ENCODE data around the gene TMEM175.
A peak's percentile ranks its signal among the peaks of the same experiment; 100 is the strongest.

TMEM175 gene

DNA sequence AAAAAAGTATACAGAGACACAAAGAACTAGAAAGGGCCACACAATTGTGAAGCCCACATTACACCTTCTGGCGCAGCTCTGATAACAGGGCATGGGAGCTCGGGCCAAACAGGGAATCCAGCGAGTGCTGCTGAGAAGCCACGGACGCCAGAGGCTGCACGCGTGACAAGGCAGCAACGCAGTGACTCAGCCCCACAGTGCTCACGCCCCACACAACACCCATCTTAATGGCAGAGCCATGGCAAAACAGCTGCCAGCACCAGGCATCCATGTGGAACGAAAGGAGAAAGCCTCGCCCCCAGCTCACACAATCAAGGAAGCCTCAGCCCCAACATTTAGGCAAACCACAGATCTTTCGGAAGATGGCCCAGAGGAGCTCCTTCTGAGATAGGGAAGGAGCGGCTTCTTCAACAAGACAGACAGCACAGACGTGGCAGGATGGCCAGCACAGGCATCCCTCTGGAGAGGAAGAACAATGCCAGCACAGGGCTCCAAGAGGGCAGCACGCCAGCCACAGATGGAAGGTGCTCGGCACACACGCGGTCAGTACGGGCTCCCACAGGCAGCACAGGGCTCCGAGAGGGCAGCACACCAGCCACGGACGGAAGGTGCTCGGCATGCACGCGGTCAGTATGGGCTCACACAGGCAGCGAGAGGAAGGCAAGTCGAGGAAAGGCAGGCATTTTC lies 33.2 kb upstream of the TMEM175 start:
- DNase-seq (ENCODE audit: low read depth) = no peak

DNA sequence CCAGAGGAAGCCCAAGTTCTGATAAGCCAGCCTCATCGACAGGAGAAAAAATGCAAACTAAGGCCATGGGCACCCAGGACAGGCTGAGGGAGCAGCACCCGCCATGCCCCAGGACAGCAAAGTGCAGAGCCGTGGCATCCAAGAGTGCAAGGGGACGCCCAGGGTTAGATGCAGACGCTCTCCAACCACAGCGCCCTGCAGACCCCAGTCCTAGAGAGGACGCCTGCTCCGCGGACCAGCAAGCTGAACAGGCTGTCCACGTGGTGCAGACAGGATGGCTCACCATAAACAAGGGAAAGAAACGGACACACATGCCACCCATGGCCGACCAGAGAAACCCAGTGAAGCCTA lies 32.7 kb upstream of the TMEM175 start:
- DNase-seq (ENCODE audit: low read depth) = no peak

DNA sequence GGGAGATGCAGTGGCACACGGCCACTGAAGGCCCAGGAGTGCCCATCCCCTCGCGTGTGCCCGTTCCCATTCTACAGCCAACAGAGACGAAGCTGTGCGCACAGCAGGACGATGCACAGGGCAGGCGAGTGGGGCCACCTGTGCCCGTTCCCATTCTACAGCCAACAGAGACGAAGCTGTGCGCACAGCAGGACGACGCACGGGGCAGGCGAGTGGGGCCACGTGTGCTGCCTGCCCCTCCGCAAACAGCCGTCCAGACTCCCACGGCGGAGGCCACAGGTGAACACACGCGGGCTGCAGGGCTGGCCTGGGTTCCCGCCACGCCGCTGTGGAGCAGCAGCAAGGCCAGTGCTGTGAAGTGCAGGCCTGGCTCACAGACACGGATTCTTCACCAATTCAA lies 32.2 kb upstream of the TMEM175 start:
- DNase-seq (ENCODE audit: low read depth) = no peak

DNA sequence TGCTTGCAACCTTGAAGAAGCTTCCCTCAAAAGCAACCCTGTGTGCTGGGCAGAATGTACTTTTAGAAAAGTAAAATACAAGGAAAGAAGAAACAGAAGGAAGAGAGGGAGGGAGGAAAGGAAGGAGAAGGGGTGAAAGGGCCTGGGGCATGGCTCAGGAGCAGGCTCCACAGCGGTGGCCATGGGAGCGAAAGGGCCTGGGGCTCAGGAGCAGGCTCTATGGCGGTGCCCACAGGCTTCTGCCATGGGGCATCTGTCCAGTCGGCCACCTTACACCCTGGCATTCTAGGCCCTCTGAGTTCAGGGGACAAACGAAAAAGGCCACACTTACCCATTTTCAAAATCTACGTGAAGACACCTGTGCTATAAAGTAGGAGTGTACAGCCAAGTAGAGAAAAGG lies 31.5 kb upstream of the TMEM175 start:
- no peak for DNase-seq (ENCODE audit: low read depth)

DNA sequence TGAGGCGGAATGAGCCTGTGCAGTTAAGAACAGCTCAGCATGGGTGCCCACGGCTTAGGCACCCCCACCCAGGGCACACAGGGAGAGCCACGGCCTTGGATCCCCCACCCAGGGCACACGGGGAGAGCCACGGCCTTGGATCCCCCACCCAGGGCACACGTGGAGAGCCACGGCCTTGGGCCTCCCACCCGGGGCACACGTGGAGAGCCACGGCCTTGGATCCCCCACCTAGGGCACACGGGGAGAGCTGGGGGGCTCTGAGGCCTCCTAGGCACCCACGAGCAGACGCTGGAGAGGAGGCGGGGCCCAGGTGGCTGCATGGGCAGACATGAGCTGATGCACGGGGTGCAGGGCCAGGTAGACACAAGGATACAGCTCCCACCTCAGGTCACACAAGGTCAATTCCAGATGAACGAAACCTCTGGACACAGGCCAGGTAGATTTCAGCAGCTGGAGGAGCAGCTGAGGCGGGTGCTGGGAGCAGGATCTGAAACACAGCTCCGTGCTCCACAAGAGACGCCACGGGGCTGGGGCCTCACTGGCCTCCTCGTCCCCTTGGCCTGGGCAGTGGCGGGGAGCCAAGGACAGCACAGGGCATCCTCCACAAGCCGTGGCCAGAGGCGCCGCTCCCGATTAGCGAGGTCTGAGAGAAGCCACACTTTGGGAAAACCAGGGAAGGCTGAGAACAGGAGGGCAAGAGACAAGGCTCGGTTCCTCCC lies 30.9 kb upstream of the TMEM175 start:
- DNase-seq (ENCODE audit: low read depth) = no peak

DNA sequence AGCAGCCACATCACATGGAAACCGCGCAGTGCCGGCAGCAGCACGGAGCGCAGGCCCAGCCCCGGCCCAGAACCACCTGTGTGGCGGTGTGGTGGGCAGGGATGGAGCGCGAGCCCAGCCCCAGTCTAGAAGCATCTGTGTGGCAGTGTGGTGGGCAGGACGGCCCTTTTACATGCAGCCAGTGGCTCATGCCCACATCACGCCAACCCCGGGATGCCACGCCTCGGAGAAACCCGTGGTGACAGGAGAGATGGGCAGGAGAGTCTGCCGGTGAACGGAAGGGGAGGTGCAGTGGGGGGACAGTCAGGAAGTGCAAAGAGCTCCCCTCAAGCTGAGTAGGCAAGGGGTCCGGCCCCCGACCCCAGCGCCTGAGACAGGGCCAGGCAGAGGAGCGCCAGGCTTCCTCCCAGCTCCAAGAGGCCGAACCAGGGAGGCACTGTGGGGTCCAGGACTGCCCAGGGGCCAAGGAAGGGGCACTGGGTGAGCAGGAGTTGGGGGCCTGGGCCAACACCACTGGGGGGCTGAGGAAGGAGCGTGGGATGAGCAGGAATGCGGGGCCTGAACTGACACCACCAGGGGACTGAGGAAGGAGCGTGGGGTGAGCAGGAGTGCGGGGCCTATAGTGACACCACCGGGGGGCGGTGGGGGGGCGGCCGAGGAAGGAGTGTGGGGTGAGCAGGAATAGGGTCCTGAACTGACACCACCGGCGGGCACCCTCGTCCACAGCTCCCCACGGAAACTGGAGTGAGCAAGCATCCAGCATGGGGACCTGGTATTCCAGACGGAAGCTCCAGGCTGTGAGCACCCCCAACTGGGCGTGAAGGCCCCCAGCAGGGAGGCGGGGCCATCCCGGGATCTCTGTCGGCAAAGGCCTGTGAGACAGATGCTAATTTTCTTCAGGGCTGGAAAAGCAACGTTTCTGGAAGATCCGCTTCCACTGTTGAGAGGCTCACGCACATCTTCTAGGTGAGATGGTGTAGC lies 28.9 kb upstream of the TMEM175 start:
- DNase-seq (ENCODE audit: low read depth) = no peak

DNA sequence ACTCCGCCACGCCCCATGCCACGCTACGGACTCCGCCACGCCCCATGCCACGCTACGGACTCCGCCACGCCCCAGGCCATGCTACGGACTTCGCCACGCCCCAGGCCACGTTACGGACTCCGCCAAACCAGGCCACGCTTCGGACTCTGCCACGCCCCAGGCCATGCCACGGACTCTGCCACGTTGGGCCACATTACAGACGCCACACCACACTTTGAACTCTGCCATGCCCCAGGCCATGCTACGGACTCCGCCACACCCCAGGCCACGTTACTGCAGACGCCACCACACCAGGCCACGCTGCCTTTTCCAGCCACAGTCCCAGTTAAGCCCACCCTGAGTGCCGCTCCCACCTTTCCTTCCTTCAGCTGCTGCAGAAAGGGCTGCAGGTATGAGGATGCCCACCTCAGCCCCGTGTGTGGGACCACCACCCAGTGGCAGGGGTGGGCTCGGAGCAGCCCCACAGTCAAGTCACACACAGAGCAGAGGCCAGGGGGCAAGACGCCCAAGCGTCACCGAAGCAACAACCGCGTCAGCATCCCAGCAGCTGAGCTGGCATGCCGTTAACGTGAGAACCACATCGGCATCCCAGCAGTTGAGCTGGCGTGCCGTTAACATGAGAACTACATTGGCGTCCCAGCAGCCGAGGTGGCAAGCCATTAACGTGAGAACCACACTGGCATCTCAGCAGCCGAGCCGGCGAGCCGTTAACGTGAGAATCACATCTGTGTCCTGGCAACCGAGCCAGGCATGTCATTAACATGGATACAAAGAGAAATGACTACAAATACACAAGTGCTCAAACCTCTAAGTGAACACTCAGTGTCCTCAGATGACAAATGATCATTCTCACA lies 26.5 kb upstream of the TMEM175 start:
- DNase-seq (ENCODE audit: low read depth) = no peak

DNA sequence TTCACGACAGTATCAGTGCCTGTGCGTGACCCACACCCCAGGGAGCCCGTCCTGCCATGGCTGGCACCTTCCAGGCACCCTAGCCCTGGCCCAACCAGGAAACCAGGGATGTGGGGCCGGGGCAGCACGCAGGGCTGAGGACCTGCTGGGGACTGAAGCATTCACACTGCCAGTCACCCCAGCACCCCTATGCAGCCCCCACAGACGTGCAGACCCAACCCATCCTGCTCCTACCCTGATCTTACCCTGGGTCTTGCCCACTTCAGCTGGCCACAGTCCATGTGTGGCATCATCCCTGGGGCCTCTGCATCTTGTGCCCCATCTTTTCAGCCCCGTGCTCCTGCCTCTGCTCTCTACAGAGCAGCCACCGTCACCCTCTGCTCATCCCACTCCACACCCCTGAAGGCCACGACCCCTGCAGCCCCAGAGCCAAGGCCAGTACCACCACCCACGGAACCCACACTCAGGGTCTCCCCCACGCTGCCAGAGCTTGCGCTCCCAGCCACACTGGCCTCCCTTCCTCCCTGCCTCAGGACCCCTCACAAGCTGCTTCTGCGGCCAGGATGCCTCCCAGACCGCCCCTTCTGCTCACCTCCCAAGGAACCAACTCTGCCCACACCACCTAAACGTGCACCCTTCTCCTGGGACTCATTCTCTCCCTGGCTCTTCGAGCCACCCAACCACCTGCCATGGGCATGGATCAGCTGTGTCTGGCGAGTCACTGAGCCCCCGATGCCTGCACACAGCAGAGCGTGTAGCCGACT lies 25.7 kb upstream of the TMEM175 start:
- DNase-seq (ENCODE audit: low read depth) = no peak

DNA sequence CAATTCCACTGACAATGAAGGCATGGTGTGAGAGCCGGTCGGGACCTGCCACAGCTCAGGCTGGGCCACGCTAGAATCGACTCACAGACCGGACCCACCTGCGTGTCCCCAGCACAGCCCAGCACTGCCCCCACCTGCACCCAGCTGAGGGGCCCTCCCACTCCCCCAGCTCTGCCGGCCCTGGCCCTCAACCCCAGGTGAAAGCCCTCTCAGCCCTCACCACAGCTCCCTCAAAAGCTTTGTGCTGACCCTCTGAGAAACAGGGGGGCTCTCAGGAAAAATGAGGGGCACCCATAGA lies 25.2 kb upstream of the TMEM175 start:
- no peak for DNase-seq (ENCODE audit: low read depth)

DNA sequence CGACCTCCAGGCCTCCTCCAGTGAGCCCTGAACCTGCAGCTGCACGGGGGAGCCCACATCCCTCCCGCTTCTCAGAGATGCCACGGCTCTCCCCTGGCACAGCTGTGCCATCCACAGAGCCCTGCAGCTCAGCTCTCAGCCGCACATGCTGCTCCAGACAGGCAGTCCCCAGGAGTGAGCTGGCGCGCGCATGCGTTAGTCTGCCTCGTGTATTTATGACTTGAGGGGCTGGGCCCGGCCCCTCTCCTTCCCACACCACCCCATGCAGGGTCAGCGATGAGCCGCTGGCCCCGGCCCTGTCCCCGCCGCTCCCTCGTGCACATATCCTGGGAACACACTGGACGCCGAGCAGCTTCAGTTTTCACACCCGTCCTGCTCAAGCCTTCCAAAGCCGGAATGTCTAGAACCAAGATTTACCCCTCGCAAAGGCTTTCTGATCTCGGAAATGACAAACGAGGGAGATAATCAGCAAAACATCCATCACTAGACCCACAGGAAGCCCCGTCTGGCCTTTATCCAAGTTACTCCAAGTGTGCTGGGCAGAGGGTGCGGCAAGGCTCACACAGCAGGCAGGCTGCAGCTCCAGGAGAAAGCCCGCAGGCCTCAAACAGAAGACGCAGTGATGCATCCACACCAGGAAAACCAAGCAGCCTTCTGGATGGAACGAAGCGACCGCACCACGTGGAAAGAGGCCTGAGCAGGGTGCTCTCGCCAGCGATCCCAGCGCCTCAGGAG lies 24.4 kb upstream of the TMEM175 start:
- DNase-seq (ENCODE audit: low read depth) = peak; percentile 18

DNA sequence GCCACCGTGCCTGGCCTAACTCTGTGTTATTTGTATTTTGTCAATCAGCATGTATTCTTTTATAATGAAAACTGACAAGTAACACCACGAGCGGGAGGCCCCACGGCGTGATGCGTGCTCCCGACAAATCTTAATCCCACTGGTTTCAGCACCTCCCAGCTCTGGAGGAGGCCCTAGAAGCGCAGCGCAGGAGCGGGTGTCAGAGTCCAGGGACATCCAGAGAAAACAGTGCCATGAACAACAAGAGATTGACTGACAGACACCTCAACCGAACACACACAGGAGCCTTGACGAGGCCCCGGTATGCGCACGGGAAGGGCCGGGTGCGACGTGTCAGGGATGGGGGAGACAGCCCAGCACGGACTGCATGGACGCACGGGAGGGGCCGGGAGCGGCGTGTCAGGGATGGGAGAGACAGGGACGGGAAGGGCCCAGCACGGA lies 23.1 kb upstream of the TMEM175 start:
- no peak for DNase-seq (ENCODE audit: low read depth)

DNA sequence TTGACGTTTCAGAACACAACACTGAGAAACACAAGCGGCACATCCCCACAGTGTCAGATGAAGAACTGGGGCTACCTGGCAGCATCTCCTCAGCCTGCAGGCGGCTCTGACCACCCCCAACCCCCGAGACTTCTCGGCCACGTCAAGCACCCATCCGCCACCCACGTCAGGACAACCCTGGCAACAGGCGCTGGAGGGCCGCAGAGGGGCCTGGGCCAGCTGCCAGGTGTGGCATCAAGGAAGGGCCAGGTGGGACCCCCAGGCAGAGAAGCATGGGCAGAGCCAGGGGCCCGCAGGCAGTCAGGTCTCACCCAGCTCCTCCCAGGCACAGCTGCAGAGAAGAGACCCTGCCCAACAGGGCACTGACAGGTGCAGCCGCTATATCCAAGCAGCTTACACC lies 22.4 kb upstream of the TMEM175 start:
- no peak for DNase-seq (ENCODE audit: low read depth)

DNA sequence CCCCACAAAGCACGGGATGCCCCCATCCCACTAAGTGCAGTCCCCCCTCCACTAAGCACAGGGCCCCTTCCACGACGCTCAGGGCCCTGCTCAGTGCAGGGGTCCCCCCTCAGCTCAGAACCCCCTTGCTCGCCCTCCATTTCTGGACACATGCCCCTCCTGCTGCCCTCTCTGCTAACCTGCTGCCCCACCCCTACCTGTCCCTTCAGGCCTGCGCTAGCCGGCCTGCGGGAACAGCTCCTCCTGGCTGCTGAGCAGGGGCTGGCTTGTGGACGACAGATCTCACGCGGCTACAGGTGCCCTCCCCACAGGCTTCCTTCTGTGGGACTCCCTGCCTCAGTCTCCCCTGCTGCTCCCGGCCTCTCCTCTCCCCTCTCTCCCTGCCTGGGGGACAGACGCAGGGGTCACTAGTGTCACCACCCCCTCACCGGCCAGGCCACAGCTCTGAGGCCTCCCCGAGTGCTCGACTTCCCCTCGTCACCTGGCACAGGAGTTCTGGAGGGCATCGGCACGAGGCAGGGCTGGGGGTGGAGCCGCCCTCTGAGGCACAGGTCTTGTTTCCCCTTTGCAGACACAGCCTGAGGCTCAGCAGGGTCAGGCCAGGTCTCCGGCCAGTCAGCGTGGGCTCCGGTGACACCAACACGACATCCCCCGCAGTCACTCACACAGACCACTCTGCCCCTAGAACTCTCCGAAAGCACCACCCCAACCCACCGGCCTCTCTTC lies 21.7 kb upstream of the TMEM175 start:
- DNase-seq (ENCODE audit: low read depth) = no peak

DNA sequence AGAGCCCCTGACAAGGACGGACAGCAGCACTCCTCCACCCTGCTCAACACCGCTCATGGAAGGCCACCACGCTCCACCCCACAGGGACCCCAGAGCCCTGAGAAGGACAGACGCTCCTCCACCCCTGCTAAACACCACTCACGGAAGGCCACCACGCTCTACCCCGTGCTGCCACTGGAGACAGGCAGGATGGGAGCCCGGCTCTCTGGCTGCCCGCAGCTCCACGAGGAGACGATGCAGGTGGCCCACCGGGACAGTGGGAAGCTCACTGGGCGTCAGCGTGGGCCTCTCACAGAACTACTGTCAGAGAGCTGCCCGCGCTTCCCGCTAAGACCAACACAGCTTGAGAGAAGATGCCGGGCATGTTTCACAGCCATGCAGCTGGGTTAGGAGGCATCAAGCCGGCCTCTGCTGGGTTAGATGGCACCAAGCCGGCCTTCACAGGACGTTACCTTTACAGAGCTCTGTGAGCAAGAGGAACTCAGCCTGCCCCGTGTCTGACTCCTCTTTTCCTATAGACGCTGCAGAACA lies 21.0 kb upstream of the TMEM175 start:
- DNase-seq (ENCODE audit: low read depth) = no peak

DNA sequence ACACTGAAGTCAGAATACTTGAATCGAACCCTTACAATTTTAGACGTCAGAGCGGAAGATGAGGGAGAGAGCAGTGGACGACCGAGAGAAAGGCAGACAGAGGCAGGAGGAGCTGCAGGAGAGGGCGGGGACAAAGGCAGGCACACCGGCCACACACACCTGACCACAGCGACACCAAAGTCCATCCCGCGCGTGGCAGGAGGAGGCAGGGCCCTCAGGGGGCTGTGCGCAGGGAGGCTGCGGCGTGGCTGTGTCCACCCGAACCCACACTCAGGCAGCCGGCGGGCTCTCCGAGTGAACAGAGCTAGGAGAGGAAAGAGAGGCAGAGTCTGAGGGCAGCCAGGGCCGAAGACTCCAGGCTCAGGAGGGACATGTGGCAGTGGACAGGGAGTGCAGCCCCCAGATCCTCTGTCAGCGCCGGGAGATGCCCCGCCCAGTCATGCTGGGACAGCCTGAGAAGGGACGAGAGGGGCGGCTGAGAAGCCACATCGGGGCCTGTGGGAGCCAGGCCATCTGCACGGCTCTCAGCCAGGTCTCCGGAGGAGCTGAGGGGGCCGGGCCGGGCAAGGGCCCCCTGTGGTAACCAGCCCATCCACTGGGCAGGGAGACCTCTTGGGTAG lies 20.3 kb upstream of the TMEM175 start:
- DNase-seq (ENCODE audit: low read depth) = no peak

DNA sequence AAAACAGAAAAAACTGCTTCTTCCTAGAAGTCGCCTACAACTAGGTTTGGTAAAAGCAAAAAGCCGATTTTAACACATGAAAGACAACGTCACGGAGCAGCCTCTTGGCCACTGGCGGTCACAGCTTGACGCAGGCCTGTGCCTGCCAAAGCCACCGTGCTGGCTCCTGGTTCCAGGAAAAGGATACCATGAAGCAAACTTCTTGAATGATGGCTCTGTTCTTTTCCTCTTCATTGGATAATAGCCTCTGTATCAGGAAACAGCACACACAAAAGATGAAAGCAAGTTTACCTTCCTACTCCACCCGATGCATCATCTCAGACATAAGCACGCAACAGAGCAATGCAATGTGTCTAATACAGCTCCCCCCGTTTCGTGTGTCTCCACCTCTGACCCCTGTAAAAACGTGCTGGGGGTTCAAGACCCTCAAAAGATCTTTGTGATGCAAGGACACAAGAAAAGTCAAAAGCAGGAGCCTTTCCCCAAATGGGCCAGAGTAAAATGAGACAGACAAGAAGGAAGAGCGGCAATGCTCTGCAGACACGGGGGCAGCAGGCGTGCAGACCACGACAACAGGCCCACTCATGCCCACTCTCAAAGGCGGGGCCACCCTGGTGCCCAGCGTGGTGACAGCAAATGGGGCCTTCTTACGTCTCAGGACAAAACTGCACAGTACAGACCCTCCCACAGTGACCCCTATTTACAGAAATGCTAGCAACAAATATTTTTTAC lies 19.5 kb upstream of the TMEM175 start:
- no peak for DNase-seq (ENCODE audit: low read depth)

DNA sequence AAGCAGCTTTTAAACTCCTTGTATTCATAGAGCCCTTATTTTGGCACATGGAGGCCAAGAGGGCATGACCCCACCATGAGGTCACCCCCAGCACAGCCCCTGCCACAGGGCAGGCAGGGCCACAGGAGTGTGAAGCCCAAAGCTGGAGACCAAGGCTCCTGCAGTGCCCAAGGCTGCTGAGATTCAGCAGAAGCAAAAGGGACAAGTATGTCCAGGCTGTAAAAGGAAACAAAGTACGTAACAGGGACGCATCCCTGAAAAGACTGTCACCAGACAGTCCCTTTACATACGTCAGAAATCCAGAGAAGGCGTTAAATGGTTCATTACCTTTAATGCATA lies 19.0 kb upstream of the TMEM175 start:
- no peak for DNase-seq (ENCODE audit: low read depth)

DNA sequence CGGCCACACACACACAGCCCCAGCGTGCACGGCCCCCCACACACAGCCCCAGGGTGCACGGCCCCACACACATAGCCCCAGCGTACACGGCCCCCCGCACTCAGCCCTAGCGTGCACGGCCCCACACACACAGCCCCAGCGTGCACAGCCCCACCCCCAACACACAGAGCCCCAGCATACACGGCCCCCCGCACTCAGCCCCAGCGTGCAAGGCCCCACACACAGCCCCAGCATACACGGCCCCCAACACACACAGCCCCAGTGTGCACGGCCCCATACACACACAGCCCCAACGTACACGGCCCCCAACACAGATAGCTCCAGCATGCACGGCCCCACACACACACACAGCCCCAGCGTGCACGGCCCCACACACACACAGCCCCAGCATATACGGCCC lies 17.7 kb upstream of the TMEM175 start:
- DNase-seq (ENCODE audit: low read depth) = no peak

DNA sequence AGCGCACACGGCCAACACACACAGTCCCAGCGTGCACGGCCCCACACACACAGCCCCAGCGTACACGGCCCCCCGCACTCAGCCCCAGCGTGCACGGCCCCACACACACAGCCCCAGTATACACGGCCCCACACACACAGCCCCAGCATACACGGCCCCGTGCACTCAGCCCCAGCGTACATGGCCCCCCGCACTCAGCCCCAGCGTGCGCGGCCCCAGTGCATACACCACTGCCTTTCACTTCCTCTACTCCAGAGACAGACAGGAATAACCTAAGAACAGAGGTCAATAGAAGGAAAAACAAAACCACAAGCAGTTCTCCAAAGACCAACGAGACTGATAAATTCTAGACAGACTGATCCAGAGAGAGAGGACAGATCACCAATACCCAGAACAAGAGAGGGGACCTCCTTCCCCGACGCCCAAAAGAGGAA lies 17.2 kb upstream of the TMEM175 start:
- no peak for DNase-seq (ENCODE audit: low read depth)

Measured in iris pigment epithelial cell (primary cell).